Chondrocyte (in vitro differentiated cells): ENCODE results near the gene NME7. TPM values are rescaled to one million over a fixed set of nuclear protein-coding genes. Genes with fewer than 3 reads are reported as not detected.

Experiments used
- DNase-seq: peaks from one replicate; pipeline ENCODE4 v3.0.0; 2021; ENCODE audit warnings: mixed read lengths, low spot score
- H3K27ac Mint-ChIP-seq: one replicate; pipeline ENCODE4 v1.8.0; 2021; ENCODE audit warnings: mild to moderate bottlenecking, moderate library complexity, mixed read lengths; ENCODE audit not compliant: unreplicated experiment
- H3K27me3 Mint-ChIP-seq: 2 replicates; pipeline ENCODE4 v1.8.0; 2021; ENCODE audit warnings: low read depth, mixed read lengths
- H3K36me3 Mint-ChIP-seq: 2 replicates; pipeline ENCODE4 v1.8.0; 2021; ENCODE audit warnings: low read depth, mixed read lengths
- H3K4me1 Mint-ChIP-seq: 2 replicates; pipeline ENCODE4 v1.8.0; 2021; ENCODE audit warnings: low read depth, mild to moderate bottlenecking, mixed read lengths
- H3K4me3 Mint-ChIP-seq: one replicate; pipeline ENCODE4 v1.8.0; 2021; ENCODE audit warnings: mild to moderate bottlenecking, moderate library complexity, mixed read lengths; ENCODE audit not compliant: unreplicated experiment
- H3K9me3 Mint-ChIP-seq: 2 replicates; pipeline ENCODE4 v1.8.0; 2021; ENCODE audit warnings: low read depth, mixed read lengths
- CTCF ChIP-seq: fragments of 200-600 bp; sonication (generic); IDR thresholded peaks from 2 replicates; pipeline ENCODE4 v1.5.0; 2021; ENCODE audit warnings: antibody characterized with exemption, mild to moderate bottlenecking, moderate library complexity
- total RNA-seq: library from RNA; stranded (reverse); gene quantifications from 3 replicates; pipeline ENCODE4 v1.2.1, GENCODE V29; 2021

NME7 gene
- total RNA-seq, 1 donor from 2014 or later, result 14.7 TPM

DNA sequence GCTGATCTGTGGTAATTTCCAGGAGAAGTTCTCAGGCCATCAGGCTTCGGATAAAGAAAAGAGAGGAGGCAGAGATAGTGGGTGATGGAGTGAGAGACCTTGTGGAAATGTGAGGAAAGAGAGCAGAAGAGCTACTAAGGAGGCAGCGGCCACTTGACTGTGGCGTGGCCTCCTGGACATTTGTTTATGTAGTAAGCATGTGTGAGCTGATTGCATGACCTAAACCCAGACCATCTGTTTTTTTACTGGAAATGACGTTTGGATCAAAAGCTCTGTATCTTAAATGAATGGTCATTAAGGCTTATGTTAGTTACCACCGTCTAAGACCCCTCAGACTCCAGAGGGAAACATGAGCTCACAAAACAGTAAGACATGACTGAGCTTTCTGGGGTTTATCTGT, 247.5 kb downstream of the NME7 start:
- no peak for DNase-seq
- Mint-ChIP-seq H3K4me3 (no peak overlapping the region), H3K9me3 (no peaks in the 10 kb centered on the region), H3K36me3 (peaks cover 38% of the 10 kb centered on the region), H3K27me3 (no peaks in the 10 kb centered on the region), H3K4me1 (peaks cover 63% of the 10 kb centered on the region), H3K27ac (peak overlapping the region; percentile 93)
- TF ChIP-seq CTCF, result no peak

GRCh38 chr1:169119405-169119804, 248.2 kb downstream of the NME7 start:
- Mint-ChIP-seq H3K4me3 (no peak overlapping the region), H3K4me1 (peaks cover 62% of the 10 kb centered on the region)
- DNase-seq, result no peak

DNA sequence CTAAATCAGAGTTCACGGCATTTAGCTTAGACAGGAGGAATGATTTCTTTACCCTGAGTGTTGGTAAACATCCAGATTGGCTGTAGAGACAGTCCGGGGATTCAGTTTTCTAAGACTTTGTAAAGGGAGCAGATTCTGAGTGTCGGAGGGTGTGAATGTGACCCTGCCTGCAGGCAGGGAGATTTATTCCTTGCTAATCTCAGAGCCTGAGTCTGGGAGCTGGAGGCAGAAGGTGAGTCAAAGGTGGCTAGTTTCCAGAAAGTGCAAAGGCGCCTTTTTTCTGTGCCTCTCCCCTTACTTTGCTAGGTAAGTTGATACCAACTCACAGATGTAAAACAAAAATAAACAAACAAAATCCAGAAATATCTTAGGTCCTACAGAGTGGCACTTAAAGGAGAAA, 249.4 kb downstream of the NME7 start:
- Mint-ChIP-seq H3K9me3 (no peaks in the 10 kb centered on the region), H3K27ac (peak overlapping the region; percentile 50), H3K27me3 (no peaks in the 10 kb centered on the region), H3K4me1 (peaks cover 69% of the 10 kb centered on the region), H3K4me3 (no peak overlapping the region), H3K36me3 (peaks cover 38% of the 10 kb centered on the region)
- no peak for DNase-seq
- no peak for TF ChIP-seq CTCF

More at GRCh38 chr1:169119405-169119804, 248.2 kb downstream of the NME7 start:
- Mint-ChIP-seq H3K36me3 (peaks cover 34% of the 10 kb centered on the region), H3K27me3 (no peaks in the 10 kb centered on the region), H3K9me3 (no peaks in the 10 kb centered on the region), H3K27ac (peak overlapping the region; percentile 93)
- TF ChIP-seq CTCF, result no peak

- Mint-ChIP-seq H3K9me3 (no peaks in the 10 kb centered on the region), H3K36me3 (peaks cover 37% of the 10 kb centered on the region), H3K27me3 (no peaks in the 10 kb centered on the region), H3K4me3 (no peak overlapping the region), H3K4me1 (peaks cover 76% of the 10 kb centered on the region), H3K27ac (peak overlapping the region; percentile 66)
- no peak for DNase-seq
- no peak for TF ChIP-seq CTCF
Measured at GRCh38 chr1:169117599-169117998, 250.0 kb downstream of the NME7 start.

DNA sequence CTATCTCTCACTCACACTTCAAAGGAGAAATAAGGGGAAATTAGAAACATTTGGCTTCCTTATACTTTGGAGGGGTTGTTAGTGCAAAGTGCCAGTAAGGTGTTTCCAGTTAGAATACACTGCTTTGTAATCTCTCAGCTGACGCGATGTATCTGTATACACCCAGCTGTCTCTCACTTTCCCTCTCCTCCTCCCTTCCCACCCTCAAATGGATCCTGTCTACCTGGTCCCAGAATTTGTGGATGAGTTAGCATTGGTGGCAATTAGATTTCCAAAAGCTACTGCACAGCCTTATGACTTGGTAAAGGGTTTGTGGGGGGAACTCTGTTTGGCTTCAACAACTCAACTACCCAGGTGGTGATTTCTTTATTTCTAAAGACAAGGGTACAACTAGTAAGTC, 250.6 kb downstream of the NME7 start:
- H3K4me1 Mint-ChIP-seq, result peaks cover 81% of the 10 kb centered on the region
- no peak overlapping the region for H3K4me3 Mint-ChIP-seq
- H3K36me3 Mint-ChIP-seq, result peaks cover 39% of the 10 kb centered on the region
- no peaks in the 10 kb centered on the region for H3K27me3 Mint-ChIP-seq
- H3K27ac Mint-ChIP-seq, result no peak overlapping the region
- no peaks in the 10 kb centered on the region for H3K9me3 Mint-ChIP-seq
- no peak for TF ChIP-seq CTCF
- DNase-seq, result no peak
